Hematopoietic multipotent progenitor cell treated with erythropoietin and hydrocortisone succinate and interleukin-3 and kit ligand, for 17 days (in vitro differentiated cells): ENCODE measurements around the gene ABCC4.

ENCODE experiments used
- DNase-seq: peaks from one replicate; pipeline ENCODE4 v3.0.0-alpha.2; 2015; ENCODE audit warnings: low spot score

The ABCC4 gene

GRCh38 chr13:95258098-95258497 lies 43.2 kb downstream of the ABCC4 start:
- no peak for DNase-seq

- no peak for DNase-seq
Measured at GRCh38 chr13:95256091-95256490, 45.2 kb downstream of the ABCC4 start.

- DNase-seq, result no peak
Measured at GRCh38 chr13:95255072-95255732, 46.0 kb downstream of the ABCC4 start.

- DNase-seq, result no peak
Measured at GRCh38 chr13:95254339-95254738, 46.9 kb downstream of the ABCC4 start.

- no peak for DNase-seq
Measured at GRCh38 chr13:95253033-95253432, 48.2 kb downstream of the ABCC4 start.

GRCh38 chr13:95251641-95252040 lies 49.6 kb downstream of the ABCC4 start:
- DNase-seq, result no peak

- no peak for DNase-seq
Measured at GRCh38 chr13:95250961-95251360, 50.3 kb downstream of the ABCC4 start.

- no peak for DNase-seq
Measured at GRCh38 chr13:95248953-95249352, 52.3 kb downstream of the ABCC4 start.

GRCh38 chr13:95247852-95248251 lies 53.4 kb downstream of the ABCC4 start:
- no peak for DNase-seq

- DNase-seq, result no peak
Measured at GRCh38 chr13:95247171-95247570, 54.1 kb downstream of the ABCC4 start.

- DNase-seq, result no peak
Measured at GRCh38 chr13:95246292-95247082, 54.8 kb downstream of the ABCC4 start.

GRCh38 chr13:95245071-95245470 lies 56.2 kb downstream of the ABCC4 start:
- no peak for DNase-seq

- peak; percentile 70 for DNase-seq
Measured at GRCh38 chr13:95243207-95243606, 58.0 kb downstream of the ABCC4 start.

GRCh38 chr13:95241321-95241720 lies 59.9 kb downstream of the ABCC4 start:
- DNase-seq, result no peak

GRCh38 chr13:95239283-95239682 lies 62.0 kb downstream of the ABCC4 start:
- DNase-seq, result no peak

- DNase-seq, result no peak
Measured at GRCh38 chr13:95237310-95237870, 63.9 kb downstream of the ABCC4 start.

- no peak for DNase-seq
Measured at GRCh38 chr13:95236774-95237173, 64.5 kb downstream of the ABCC4 start.

- DNase-seq, result no peak
Measured at GRCh38 chr13:95235974-95236373, 65.3 kb downstream of the ABCC4 start.

- DNase-seq, result no peak
Measured at GRCh38 chr13:95235199-95235756, 66.0 kb downstream of the ABCC4 start.

- no peak for DNase-seq
Measured at GRCh38 chr13:95234242-95234641, 67.0 kb downstream of the ABCC4 start.

- no peak for DNase-seq
Measured at GRCh38 chr13:95233026-95233635, 68.1 kb downstream of the ABCC4 start.

GRCh38 chr13:95231393-95231792 lies 69.9 kb downstream of the ABCC4 start:
- DNase-seq, result no peak

- no peak for DNase-seq
Measured at GRCh38 chr13:95229855-95230254, 71.4 kb downstream of the ABCC4 start.
